ENCODE measurements around the gene HYI. TPM values are rescaled to one million over a fixed set of nuclear protein-coding genes. Genes with fewer than 3 reads are reported as not detected.

The HYI gene
- total and polyA plus RNA-seq, 5 donors: 26.9 to 33.1 (median 31.1) TPM

GRCh38 chr1:43410571-43410970, 43.2 kb downstream of the HYI start:
- WGBS: 92% methylated on average over 3 of the region's 3 CpGs

GRCh38 chr1:43405876-43406234, 47.9 kb downstream of the HYI start:
- H3K27ac ChIP-seq (ENCODE audit: low read length): no peak overlapping the region
- no peak for ATAC-seq

More at GRCh38 chr1:43410571-43410970, 43.2 kb downstream of the HYI start:
- no peak for DNase-seq
- no peaks in the 10 kb centered on the region for H3K9me3 ChIP-seq (ENCODE audit: control insufficient read depth, low read length)
- no peaks in the 10 kb centered on the region for H3K27me3 ChIP-seq (ENCODE audit: control insufficient read depth, insufficient read depth)
- H3K4me3 ChIP-seq (ENCODE audit: low read length): no peak overlapping the region
- no peak overlapping the region for H3K27ac ChIP-seq (ENCODE audit: low read length)
- no peaks in the 10 kb centered on the region for H3K4me1 ChIP-seq (ENCODE audit: control insufficient read depth, insufficient read depth, low read length)
- intact Hi-C loops (cut with DNase I): loop anchor here in 3 of 4 donors (5.0 to 10.0 kb wide), 3 partner anchors 173 to 186 kb away; no protein-coding TSS in a partner anchor
- ATAC-seq: no peak

GRCh38 chr1:43405219-43405875, 48.4 kb downstream of the HYI start:
- Histone ChIP-seq H3K9me3 (ENCODE audit: control insufficient read depth, low read length) (no peaks in the 10 kb centered on the region), H3K4me3 (ENCODE audit: low read length) (no peak overlapping the region), H3K27me3 (ENCODE audit: control insufficient read depth, insufficient read depth) (no peaks in the 10 kb centered on the region), H3K4me1 (ENCODE audit: control insufficient read depth, insufficient read depth, low read length) (peaks cover 5% of the 10 kb centered on the region), H3K27ac (ENCODE audit: low read length) (no peak overlapping the region)
- DNase-seq (no peak), ATAC-seq (peak; percentile 59 to 63)
- intact Hi-C loops (cut with DNase I): no loop called here
- 56% methylated on average over 6 of the region's 6 CpGs for WGBS

More at GRCh38 chr1:43405876-43406234, 47.9 kb downstream of the HYI start:
- H3K9me3 ChIP-seq (ENCODE audit: control insufficient read depth, low read length): no peaks in the 10 kb centered on the region
- H3K4me3 ChIP-seq (ENCODE audit: low read length): no peak overlapping the region
- H3K4me1 ChIP-seq (ENCODE audit: control insufficient read depth, insufficient read depth, low read length): peaks cover 5% of the 10 kb centered on the region
- intact Hi-C loops (cut with DNase I): no loop called here
- no peaks in the 10 kb centered on the region for H3K27me3 ChIP-seq (ENCODE audit: control insufficient read depth, insufficient read depth)
- DNase-seq: no peak
- 83% methylated on average over 2 of the region's 2 CpGs for WGBS

- Histone ChIP-seq H3K4me1 (ENCODE audit: control insufficient read depth, insufficient read depth, low read length) (peaks cover 5% of the 10 kb centered on the region), H3K4me3 (ENCODE audit: low read length) (no peak overlapping the region), H3K27ac (ENCODE audit: low read length) (no peak overlapping the region), H3K9me3 (ENCODE audit: control insufficient read depth, low read length) (no peaks in the 10 kb centered on the region), H3K27me3 (ENCODE audit: control insufficient read depth, insufficient read depth) (no peaks in the 10 kb centered on the region)
- intact Hi-C loops (cut with DNase I): no loop called here
- ATAC-seq (no peak), DNase-seq (no peak)
- WGBS: 98% methylated on average over 6 of the region's 6 CpGs
These were observed 49.4 kb downstream of the HYI start for GRCh38 chr1:43404353-43404752.

GRCh38 chr1:43402089-43402865, 51.5 kb downstream of the HYI start:
- DNase-seq: no peak
- intact Hi-C loops (cut with DNase I): no loop called here
- Histone ChIP-seq H3K4me3 (ENCODE audit: low read length) (no peak overlapping the region), H3K4me1 (ENCODE audit: control insufficient read depth, insufficient read depth, low read length) (peaks cover 5% of the 10 kb centered on the region), H3K9me3 (ENCODE audit: control insufficient read depth, low read length) (no peaks in the 10 kb centered on the region), H3K27ac (ENCODE audit: low read length) (no peak overlapping the region), H3K27me3 (ENCODE audit: control insufficient read depth, insufficient read depth) (no peaks in the 10 kb centered on the region)
- no peak for ATAC-seq
- WGBS: 84% methylated on average over 6 of the region's 6 CpGs

Small RNA genes lying within 50 kb of the gene (microRNA-seq; reads per million reads assigned to microRNA genes)
- 0 to 0.42 reads per million in 2 donors for gene MIR6735

Other genes starting within 250 kb of the HYI start
- 1 to 10 TPM in 3 of 4 donors, under 1 TPM in 1; 0.68 to 1.6 (median 1.3) TPM for gene TMEM125, start 183.9 kb downstream of the HYI start, total RNA-seq
- 0.70 TPM for gene TMEM125, start 183.9 kb downstream of the HYI start, polyA plus RNA-seq
- not detected for gene C1orf210, start 168.3 kb downstream of the HYI start, total RNA-seq
- gene C1orf210, start 168.3 kb downstream of the HYI start, polyA plus RNA-seq: 0.07 TPM
- 10 to 100 TPM; 21.7 to 49.4 (median 44.4) TPM for gene TIE1, start 152.9 kb downstream of the HYI start, total RNA-seq
- 30.4 TPM for gene TIE1, start 152.9 kb downstream of the HYI start, polyA plus RNA-seq
- 1 to 10 TPM in 2 of 4 donors, under 1 TPM in 2; 0.79 to 1.4 (median 1.1) TPM for gene MPL, start 116.1 kb downstream of the HYI start, total RNA-seq
- 0.18 TPM for gene MPL, start 116.1 kb downstream of the HYI start, polyA plus RNA-seq
- 1 to 10 TPM in 3 of 4 donors, under 1 TPM in 1; 0.67 to 3.5 (median 1.5) TPM for gene CDC20, start 95.0 kb downstream of the HYI start, total RNA-seq
- 0.54 TPM for gene CDC20, start 95.0 kb downstream of the HYI start, polyA plus RNA-seq
- 10 to 100 TPM; 33.1 to 47.1 (median 35.6) TPM for gene ELOVL1, start 85.9 kb downstream of the HYI start, total RNA-seq
- gene ELOVL1, start 85.9 kb downstream of the HYI start, polyA plus RNA-seq: 40.5 TPM
- 10 to 100 TPM; 16.8 to 22.1 (median 18.9) TPM for gene MED8, start 64.1 kb downstream of the HYI start, total RNA-seq
- gene MED8, start 64.1 kb downstream of the HYI start, polyA plus RNA-seq: 16.0 TPM
- gene SZT2, start 64.0 kb downstream of the HYI start, total RNA-seq: 10 to 100 TPM; 31.2 to 36.4 (median 33.4) TPM
- 20.8 TPM for gene SZT2, start 64.0 kb downstream of the HYI start, polyA plus RNA-seq
- gene PTPRF, start 77.0 kb upstream of the HYI start, total RNA-seq: 10 to 100 TPM; 11.1 to 19.7 (median 12.7) TPM
- gene PTPRF, start 77.0 kb upstream of the HYI start, polyA plus RNA-seq: 5.1 TPM
- gene KDM4A, start 196.2 kb upstream of the HYI start, total RNA-seq: 10 to 100 TPM; 15.3 to 18.0 (median 16.6) TPM
- 7.2 TPM for gene KDM4A, start 196.2 kb upstream of the HYI start, polyA plus RNA-seq